Activated naive CD8-positive, alpha-beta T cell treated with anti-CD3 and anti-CD28 coated beads for 36 hours (primary cell): ENCODE results near the gene RAB31. TPM values are rescaled to one million over a fixed set of nuclear protein-coding genes. Genes with fewer than 3 reads are reported as not detected.
"Not testable (repeated sequence)": the region's sequence is repeated elsewhere in the genome, so short reads cannot be mapped to it uniquely, and the experiment has no call there.

Experiments
- DNase-seq: peaks from one replicate; pipeline ENCODE4 v3.0.0; 2021
- H3K27ac Mint-ChIP-seq: one replicate; pipeline ENCODE4 v1.8.0; 2022; ENCODE audit warnings: mild to moderate bottlenecking, moderate library complexity, mixed read lengths
- H3K27me3 Mint-ChIP-seq: one replicate; pipeline ENCODE4 v1.8.0; 2022; ENCODE audit warnings: mild to moderate bottlenecking, mixed read lengths
- H3K36me3 Mint-ChIP-seq: one replicate; pipeline ENCODE4 v1.8.0; 2021; ENCODE audit warnings: mild to moderate bottlenecking, mixed read lengths
- H3K4me1 Mint-ChIP-seq: one replicate; pipeline ENCODE4 v1.8.0; 2021; ENCODE audit warnings: mixed read lengths
- H3K4me3 Mint-ChIP-seq: one replicate; pipeline ENCODE4 v1.8.0; 2022; ENCODE audit warnings: mild to moderate bottlenecking, moderate library complexity, mixed read lengths
- H3K9me3 Mint-ChIP-seq: one replicate; pipeline ENCODE4 v1.8.0; 2022; ENCODE audit warnings: mixed read lengths
- total RNA-seq, 2 experiments: library from RNA; stranded (reverse); gene quantifications; one replicate each; pipeline ENCODE4 v1.2.3, GENCODE V29; 2021

RAB31 gene
- total RNA-seq, 2 experiments from 2014 or later = 0.70 to 0.78 TPM

GRCh38 chr18:9874728-9875127 lies 166.6 kb downstream of the RAB31 start:
- no peaks in the 10 kb centered on the region for H3K36me3 Mint-ChIP-seq
- peaks cover 12% of the 10 kb centered on the region for H3K27me3 Mint-ChIP-seq
- H3K9me3 Mint-ChIP-seq = no peaks in the 10 kb centered on the region
- peaks cover 11% of the 10 kb centered on the region for H3K4me1 Mint-ChIP-seq
- H3K27ac Mint-ChIP-seq = no peak overlapping the region
- DNase-seq = no peak
- no peak overlapping the region for H3K4me3 Mint-ChIP-seq

- no peak overlapping the region for H3K27ac Mint-ChIP-seq
- H3K36me3 Mint-ChIP-seq = no peaks in the 10 kb centered on the region
- no peaks in the 10 kb centered on the region for H3K9me3 Mint-ChIP-seq
Observed at GRCh38 chr18:9876212-9876866, 168.2 kb downstream of the RAB31 start.

GRCh38 chr18:9876867-9877654 lies 169.0 kb downstream of the RAB31 start:
- no peak for DNase-seq
- H3K27me3 Mint-ChIP-seq = peaks cover 7% of the 10 kb centered on the region
- H3K36me3 Mint-ChIP-seq = no peaks in the 10 kb centered on the region
- no peak overlapping the region for H3K4me3 Mint-ChIP-seq
- H3K9me3 Mint-ChIP-seq = no peaks in the 10 kb centered on the region
- no peak overlapping the region for H3K27ac Mint-ChIP-seq
- H3K4me1 Mint-ChIP-seq = peaks cover 9% of the 10 kb centered on the region

More at GRCh38 chr18:9876212-9876866, 168.2 kb downstream of the RAB31 start:
- Mint-ChIP-seq H3K27me3 (peaks cover 11% of the 10 kb centered on the region), H3K4me1 (peaks cover 9% of the 10 kb centered on the region), H3K4me3 (no peak overlapping the region)
- DNase-seq = no peak

- Mint-ChIP-seq H3K36me3 (no peaks in the 10 kb centered on the region), H3K27me3 (peaks cover 7% of the 10 kb centered on the region), H3K27ac (no peak overlapping the region), H3K4me1 (peaks cover 9% of the 10 kb centered on the region), H3K9me3 (no peaks in the 10 kb centered on the region), H3K4me3 (no peak overlapping the region)
- no peak for DNase-seq
Observed at GRCh38 chr18:9877655-9878014, 169.5 kb downstream of the RAB31 start.

- no peak for DNase-seq
- H3K27me3 Mint-ChIP-seq = peaks cover 7% of the 10 kb centered on the region
- peaks cover 9% of the 10 kb centered on the region for H3K4me1 Mint-ChIP-seq
- no peaks in the 10 kb centered on the region for H3K36me3 Mint-ChIP-seq
- H3K4me3 Mint-ChIP-seq = no peak overlapping the region
- no peak overlapping the region for H3K27ac Mint-ChIP-seq
- no peaks in the 10 kb centered on the region for H3K9me3 Mint-ChIP-seq
Observed at GRCh38 chr18:9878095-9878494, 170.0 kb downstream of the RAB31 start.

GRCh38 chr18:9878783-9879242 lies 170.7 kb downstream of the RAB31 start:
- Mint-ChIP-seq H3K36me3 (no peaks in the 10 kb centered on the region), H3K27ac (no peak overlapping the region), H3K4me1 (peaks cover 9% of the 10 kb centered on the region), H3K9me3 (no peaks in the 10 kb centered on the region), H3K27me3 (peaks cover 6% of the 10 kb centered on the region), H3K4me3 (no peak overlapping the region)
- DNase-seq = no peak

GRCh38 chr18:9884090-9884489 lies 176.0 kb downstream of the RAB31 start:
- DNase-seq = no peak
- no peak overlapping the region for H3K27ac Mint-ChIP-seq
- no peak overlapping the region for H3K4me3 Mint-ChIP-seq
- no peaks in the 10 kb centered on the region for H3K9me3 Mint-ChIP-seq
- no peaks in the 10 kb centered on the region for H3K27me3 Mint-ChIP-seq
- no peaks in the 10 kb centered on the region for H3K4me1 Mint-ChIP-seq
- H3K36me3 Mint-ChIP-seq = no peaks in the 10 kb centered on the region

- Mint-ChIP-seq H3K4me3 (no peak overlapping the region), H3K27me3 (no peaks in the 10 kb centered on the region), H3K27ac (no peak overlapping the region), H3K9me3 (no peaks in the 10 kb centered on the region), H3K4me1 (no peaks in the 10 kb centered on the region), H3K36me3 (no peaks in the 10 kb centered on the region)
- no peak for DNase-seq
Observed at GRCh38 chr18:9884532-9885140, 176.5 kb downstream of the RAB31 start.

GRCh38 chr18:9885170-9886004 lies 177.3 kb downstream of the RAB31 start, which contains the start of gene TXNDC2:
TXNDC2 (plus strand) TSS chr18:9885973; CDS start chr18:9886681, 708 bp downstream.
- H3K4me1 Mint-ChIP-seq = no peaks in the 10 kb centered on the region
- peaks cover 3% of the 10 kb centered on the region for H3K27me3 Mint-ChIP-seq
- H3K27ac Mint-ChIP-seq = no peak within 1 kb of the TSS
- no peaks in the 10 kb centered on the region for H3K9me3 Mint-ChIP-seq
- H3K36me3 Mint-ChIP-seq = no peaks in the 10 kb centered on the region
- no peak for DNase-seq
- no peak within 1 kb of the TSS for H3K4me3 Mint-ChIP-seq

GRCh38 chr18:9886005-9886348 lies 177.9 kb downstream of the RAB31 start:
- no peak overlapping the region for H3K27ac Mint-ChIP-seq
- H3K4me3 Mint-ChIP-seq = no peak overlapping the region

GRCh38 chr18:9887992-9888391 lies 179.9 kb downstream of the RAB31 start:
- no peak for DNase-seq
- Mint-ChIP-seq H3K27ac (no peak overlapping the region), H3K4me3 (no peak overlapping the region), H3K9me3 (no peaks in the 10 kb centered on the region), H3K4me1 (no peaks in the 10 kb centered on the region), H3K36me3 (no peaks in the 10 kb centered on the region), H3K27me3 (peaks cover 3% of the 10 kb centered on the region)

More at GRCh38 chr18:9886005-9886348, 177.9 kb downstream of the RAB31 start:
- no peaks in the 10 kb centered on the region for H3K4me1 Mint-ChIP-seq
- no peaks in the 10 kb centered on the region for H3K9me3 Mint-ChIP-seq
- H3K27me3 Mint-ChIP-seq = peaks cover 3% of the 10 kb centered on the region
- DNase-seq = no peak
- H3K36me3 Mint-ChIP-seq = no peaks in the 10 kb centered on the region

GRCh38 chr18:9890196-9890595 lies 182.1 kb downstream of the RAB31 start:
- Mint-ChIP-seq H3K4me3 (no peak overlapping the region), H3K27me3 (peaks cover 3% of the 10 kb centered on the region), H3K9me3 (no peaks in the 10 kb centered on the region), H3K36me3 (no peaks in the 10 kb centered on the region), H3K27ac (no peak overlapping the region), H3K4me1 (peaks cover 6% of the 10 kb centered on the region)
- DNase-seq = no peak

- H3K4me1 Mint-ChIP-seq = peaks cover 6% of the 10 kb centered on the region
- H3K4me3 Mint-ChIP-seq = no peak overlapping the region
- H3K27ac Mint-ChIP-seq = no peak overlapping the region
- no peak for DNase-seq
- H3K27me3 Mint-ChIP-seq = peaks cover 3% of the 10 kb centered on the region
- H3K9me3 Mint-ChIP-seq = no peaks in the 10 kb centered on the region
- no peaks in the 10 kb centered on the region for H3K36me3 Mint-ChIP-seq
Observed at GRCh38 chr18:9890957-9891356, 182.9 kb downstream of the RAB31 start.

- H3K9me3 Mint-ChIP-seq, H3K27me3 Mint-ChIP-seq, DNase-seq, H3K4me3 Mint-ChIP-seq, H3K4me1 Mint-ChIP-seq, H3K27ac Mint-ChIP-seq, H3K36me3 Mint-ChIP-seq: not testable (repeated sequence)
Observed at GRCh38 chr18:9891515-9891914, 183.4 kb downstream of the RAB31 start.
